HG02885 (cell line): Measurements from ENCODE around the gene CCDC38.

ENCODE experiments used
- ATAC-seq: cut with Tn5 transposase; IDR thresholded peaks from one replicate; pipeline ENCODE4 v1.9.1; 2021; ENCODE audit warnings: mild to moderate bottlenecking; ENCODE audit not compliant: unreplicated experiment, poor library complexity

CCDC38 gene

GRCh38 chr12:95890958-95891357 is 51.5 kb downstream of the CCDC38 start:
- no peak for ATAC-seq

GRCh38 chr12:95887311-95887710 is 55.1 kb downstream of the CCDC38 start:
- no peak for ATAC-seq

DNA sequence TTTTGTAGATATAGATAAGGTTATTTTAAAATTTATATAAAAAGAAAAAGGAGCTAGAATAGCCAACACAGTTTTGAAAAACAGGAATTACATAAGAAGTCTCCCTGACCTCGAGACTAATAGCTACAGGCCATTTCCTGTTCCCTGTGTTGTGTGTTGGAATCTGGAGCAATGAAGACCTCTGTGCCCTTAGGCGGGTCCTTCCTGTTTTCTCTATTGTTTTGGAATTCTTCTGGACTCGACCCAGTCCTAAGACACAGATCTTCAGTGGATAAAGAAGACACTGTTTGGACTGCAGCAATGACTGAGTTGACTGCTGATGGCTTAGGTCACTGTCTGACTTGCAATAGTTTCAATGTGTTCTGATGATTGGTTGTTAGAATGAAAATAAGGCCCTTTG is 57.4 kb downstream of the CCDC38 start:
- no peak for ATAC-seq

DNA sequence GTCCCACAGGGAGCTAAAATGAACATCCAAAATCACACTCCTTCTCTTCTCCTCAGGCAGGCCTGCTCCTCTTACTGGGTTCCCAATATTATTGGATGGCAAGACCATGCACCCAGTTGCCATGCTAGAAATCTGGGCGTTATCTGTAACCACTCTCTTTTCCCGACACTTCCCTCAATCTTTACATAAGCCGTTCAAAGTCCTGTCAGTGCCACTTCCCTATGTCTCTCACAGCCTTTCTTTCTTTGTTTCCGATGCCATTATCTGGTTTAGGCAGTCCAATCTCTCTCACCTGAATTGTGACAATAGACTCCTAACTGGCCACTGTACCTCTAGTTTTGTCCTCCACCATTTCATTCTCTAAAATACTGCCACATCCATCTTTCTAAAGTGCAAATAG is 59.5 kb downstream of the CCDC38 start:
- ATAC-seq: no peak

DNA sequence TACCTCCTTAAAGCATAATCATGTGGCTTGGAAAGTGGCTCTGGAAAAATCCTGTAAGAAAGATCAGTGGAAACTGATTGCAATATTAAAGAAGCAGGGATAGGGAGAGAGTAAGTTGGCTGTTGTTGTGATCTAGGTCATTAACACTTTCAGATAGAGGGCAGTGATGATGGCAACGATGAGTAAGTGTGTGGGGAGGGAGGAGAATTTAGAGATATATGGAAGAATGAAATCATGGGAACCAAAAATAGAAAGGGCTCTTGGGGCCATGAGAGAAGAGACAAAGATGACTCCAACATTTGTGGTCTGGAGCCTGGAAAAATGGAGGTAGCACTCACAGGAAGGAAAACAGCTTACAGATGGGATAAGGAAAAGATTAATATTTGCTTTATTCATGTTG is 60.3 kb downstream of the CCDC38 start:
- ATAC-seq: no peak

- no peak for ATAC-seq
These were observed 61.0 kb downstream of the CCDC38 start for GRCh38 chr12:95881331-95881955.

- no peak for ATAC-seq
These were observed 61.5 kb downstream of the CCDC38 start for GRCh38 chr12:95880895-95881294.

DNA sequence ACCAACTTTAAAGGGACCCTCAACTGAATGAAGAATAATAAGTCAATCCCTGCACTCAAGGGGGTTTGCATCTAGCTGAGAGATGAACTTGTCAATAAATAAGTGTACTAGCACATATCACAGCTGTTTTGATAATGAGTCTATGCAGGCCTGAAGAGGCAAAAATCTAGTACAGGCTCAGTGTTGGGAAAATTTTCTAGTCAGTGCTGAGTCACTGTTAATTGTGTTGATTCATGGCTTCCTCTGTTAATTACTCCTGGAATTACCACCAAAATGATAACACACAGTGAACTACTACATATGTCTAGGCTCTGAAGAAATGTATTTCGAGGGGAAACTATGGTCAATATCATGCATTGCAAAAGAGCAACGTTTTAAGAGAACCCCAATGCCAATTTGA is 64.8 kb downstream of the CCDC38 start:
- no peak for ATAC-seq

DNA sequence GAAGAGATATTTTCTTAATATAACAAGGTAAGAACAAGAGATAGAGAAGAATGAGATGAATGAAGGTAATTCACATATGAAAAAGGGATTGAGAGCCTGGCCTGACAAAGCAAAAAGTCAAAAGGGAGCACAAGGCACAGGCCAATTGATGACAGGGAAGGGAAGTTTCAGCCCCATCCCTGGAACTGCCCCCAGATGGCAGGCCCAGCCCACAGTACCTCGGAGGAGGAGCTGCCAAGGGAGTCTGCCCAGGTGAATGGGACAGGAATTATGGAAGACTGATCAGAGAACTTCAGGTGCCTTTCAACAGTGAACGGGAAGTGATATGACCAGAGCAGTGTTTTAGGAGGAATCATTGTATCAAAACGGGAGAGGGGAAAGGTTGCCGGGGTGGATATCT is 68.0 kb downstream of the CCDC38 start:
- ATAC-seq: no peak

- no peak for ATAC-seq
These were observed 71.5 kb downstream of the CCDC38 start for GRCh38 chr12:95870897-95871296.

GRCh38 chr12:95863337-95863736 is 79.1 kb downstream of the CCDC38 start:
- ATAC-seq: no peak

GRCh38 chr12:95862038-95862437 is 80.4 kb downstream of the CCDC38 start:
- ATAC-seq: no peak

DNA sequence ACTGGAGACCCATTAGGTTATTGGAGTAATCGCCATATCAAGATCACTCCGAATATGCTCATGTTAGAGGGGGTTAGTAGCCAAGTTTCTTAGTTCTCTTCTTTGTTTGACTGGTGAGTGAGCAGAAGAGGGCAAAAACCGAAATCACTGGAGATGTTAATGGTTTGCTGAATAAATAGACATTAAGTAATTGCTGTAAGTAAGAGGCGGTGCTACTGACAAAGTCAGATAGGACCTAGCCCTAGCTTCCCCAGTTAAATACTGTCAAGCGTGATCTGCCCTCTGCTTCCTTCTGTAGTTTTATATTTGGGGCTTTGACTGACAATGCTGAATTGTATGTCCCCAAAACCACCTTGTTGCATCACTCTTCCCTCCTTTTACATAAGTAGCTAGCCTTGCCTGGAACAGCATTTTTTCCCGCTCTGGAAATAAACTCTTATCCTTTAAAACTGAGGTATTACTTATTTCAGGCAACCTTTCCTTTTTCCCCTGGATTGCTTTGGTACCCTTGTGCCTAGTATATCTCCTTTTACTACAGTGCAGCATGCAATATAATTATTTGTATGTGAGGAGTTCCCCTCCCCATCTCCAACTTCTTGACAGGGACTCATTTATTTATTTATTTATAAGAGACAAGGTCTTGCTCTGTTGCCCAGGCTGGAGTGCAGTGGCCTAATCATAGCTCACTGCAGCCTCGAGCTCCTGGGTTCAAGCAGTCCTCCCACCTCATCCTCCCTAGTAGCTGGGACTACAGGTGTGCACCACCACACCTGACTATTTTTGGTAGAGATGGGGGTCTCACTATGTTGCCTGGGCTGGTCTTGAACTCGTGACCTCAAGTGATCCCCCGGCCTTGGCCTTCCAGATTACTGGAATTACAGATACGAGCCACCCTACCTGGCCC is 82.2 kb downstream of the CCDC38 start:
- ATAC-seq: no peak

DNA sequence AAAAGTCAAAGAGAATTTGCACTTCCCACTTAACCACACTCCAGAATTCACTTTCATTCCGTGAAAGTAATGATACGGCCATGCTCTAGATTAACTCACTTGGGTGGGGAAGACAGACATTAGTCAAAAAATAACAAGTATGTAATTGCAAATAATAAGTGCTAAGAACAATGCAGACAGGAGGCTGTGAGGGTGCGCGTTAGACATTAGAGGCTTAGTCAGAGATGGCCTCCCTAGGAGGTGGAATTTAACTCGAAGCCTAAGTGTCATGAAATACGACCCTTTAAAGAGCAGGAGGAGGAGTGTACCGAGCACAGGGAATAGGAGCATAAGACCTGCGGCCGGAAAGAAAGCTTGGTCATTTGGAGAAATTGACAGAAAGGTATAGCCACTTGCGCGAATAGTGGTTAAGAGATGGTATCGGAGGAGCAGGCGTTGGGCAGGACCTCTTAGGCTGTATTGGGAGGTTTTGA is 83.0 kb downstream of the CCDC38 start:
- peak; percentile 24 for ATAC-seq

DNA sequence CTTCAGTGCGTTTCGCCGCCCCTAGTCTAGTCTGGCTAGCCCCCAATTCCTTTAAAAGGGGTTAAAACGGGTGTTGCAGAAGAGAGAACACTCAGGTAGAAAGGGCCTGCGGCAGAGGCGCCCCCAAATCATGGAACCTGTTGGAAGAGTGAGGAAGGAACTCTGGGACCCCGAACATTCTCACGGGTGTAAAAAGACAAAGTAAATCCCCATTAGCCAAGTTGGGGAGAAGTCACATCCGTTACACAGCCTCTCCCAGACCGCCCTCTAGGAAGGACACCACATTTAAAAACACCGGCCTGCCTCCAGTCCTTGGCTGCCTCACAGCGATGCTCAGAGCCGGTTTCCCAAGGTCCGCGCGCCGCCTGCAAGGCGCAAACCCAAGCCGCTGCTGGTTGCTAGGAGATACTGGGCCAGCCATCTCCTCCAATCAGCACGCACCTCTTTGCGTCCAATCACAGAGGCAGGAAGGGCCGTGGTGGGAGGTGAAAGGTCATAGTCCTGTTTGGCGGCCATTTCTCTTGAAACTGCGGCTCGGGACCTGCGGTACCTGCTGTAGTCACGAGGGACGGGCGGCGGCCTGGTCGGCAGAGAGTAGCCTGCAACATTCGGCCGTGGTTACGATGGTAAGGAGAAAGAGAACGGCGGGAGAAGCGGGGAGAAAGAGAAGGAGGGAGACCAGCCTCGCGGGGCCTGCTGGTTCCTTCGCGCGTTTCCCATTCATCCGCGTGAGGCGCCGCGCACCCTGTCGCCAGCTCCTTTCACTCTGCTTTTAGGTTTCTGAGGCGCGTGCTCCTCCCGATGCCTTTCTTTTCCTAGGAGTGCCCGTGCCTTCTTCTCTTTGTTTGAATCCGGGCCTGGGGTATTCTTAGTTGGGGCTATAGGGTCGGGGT is 83.7 kb downstream of the CCDC38 start, which contains the start of gene SNRPF:
SNRPF (plus strand) TSS at position 502 of the 893 bp plus-strand sequence; CDS start at position 624, 122 bp downstream.
- ATAC-seq: peak; percentile 99

DNA sequence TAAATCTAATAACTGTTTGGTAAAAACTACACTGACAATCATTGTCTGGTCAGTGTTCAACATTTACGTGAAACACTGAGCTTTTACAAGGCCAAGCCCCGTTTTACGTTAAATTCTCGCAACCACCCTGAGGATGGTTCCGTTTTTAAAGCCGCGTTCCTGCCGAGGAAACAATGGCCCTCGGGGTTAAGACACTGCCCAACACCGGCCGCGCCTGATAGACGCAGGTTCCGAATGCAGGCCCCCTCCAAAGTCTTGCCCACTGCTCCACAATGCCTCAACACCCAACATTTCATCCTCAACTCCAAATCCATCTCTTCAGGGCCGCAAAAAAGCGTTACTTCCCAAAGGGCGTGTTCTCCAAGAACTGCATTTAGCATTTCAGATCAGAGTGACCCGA is 84.6 kb downstream of the CCDC38 start:
- no peak for ATAC-seq

DNA sequence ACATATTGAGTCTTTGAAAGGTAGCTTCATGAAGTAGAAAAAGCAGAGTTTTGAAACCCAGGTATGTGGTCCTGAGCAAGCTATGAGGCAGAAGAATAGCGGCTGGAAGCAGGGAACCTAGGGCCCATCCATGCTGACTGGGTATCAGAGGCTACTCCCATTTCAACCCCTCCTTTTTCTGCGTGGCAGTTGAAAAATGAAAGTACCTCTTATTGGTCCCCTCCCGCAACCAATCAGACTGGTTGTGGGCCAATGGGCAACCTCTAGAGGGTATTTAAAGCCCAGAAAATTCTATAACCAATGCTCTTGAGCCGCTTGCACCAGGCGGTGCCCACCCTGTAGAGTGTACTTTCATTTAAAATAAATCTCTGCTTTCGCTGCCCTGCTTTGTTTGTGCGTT is 85.3 kb downstream of the CCDC38 start:
- no peak for ATAC-seq

DNA sequence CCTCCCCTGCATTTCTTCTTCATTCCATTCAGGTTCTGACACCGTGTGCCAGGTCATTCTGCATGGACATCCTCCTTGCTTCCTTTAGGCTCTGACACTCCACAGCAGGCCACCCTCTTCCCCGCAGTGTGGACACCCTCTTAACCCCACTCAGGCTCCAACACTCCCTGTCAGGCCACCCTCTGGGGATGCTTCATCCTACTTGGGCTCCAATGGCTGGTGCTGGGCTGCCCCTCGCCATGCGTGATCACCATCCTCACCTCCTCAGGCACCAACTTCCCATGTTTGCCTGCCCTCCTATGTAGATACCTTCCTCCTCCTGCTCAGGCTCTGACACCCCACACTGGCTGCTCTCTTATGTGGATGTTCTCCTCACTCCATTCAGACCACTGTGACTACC is 90.3 kb downstream of the CCDC38 start:
- ATAC-seq: no peak

DNA sequence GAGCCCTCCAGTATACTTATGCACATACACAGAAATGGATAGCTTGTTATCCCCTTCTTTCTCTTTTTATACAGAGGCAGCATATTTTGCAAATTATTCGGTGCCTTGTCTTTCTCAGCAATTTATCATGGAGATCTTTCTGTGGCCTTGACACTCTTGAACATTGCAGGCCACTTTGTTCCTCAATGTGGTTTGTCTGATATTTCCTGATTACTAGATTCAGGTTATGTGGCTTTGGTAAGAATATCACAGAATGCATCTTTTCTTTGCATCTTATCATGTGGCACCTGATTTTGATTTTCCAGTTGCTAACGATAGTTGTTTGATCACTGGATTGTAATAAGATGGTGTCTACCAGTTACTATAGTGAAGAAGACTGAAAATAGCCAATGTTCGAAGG is 90.8 kb downstream of the CCDC38 start:
- no peak for ATAC-seq

- ATAC-seq: no peak
These were observed 93.6 kb downstream of the CCDC38 start for GRCh38 chr12:95848575-95849388.
